ENCODE data around the gene PCOLCE2.

DNA sequence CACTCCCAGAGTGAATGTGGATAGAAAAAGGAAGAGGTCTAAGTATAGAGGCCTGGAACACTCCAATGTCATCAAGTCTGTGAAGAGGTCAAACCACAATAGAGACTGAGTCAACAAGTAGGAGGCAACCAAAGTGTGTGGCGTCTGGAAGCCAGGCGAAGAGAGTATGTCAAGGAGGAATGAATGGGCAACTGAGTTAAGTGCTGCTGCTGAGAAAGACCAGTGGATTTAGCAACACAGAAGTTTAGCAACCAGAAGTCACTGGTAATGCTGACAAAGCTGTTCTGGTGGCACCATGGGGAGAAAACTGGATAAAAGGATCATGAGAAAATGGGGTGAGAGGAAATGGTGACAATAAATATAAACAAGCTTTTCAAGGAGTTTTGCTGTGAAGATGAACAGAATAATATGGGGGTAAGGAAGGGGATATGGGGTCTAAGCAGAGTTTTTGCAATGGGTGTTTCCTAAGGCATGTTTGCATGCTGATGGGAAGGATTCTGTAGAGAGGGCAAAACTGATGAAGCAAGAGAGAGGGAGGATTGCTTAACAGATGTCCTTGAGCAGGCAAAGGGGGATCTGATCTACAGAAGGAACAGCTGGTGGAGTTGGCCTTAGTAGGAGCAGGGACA, 38.4 kb downstream of the PCOLCE2 start:
- no peak for TF ChIP-seq SIN3A (IDR thresholded peaks at IDR 0.05; ENCODE audit: borderline replicate concordance, insufficient read depth, low read length)
- TF ChIP-seq REST (IDR thresholded peaks at IDR 0.05; ENCODE audit: insufficient read depth in 1 of 2, low read depth in 2 of 2, low read length in 2 of 2), result no peak
- TF ChIP-seq POLR2AphosphoS5 (IDR thresholded peaks at IDR 0.05; ENCODE audit: low read depth, low read length), result no peak

Data from PFSK-1 (cell line).